ENCODE data around the gene SYTL1.
A peak's percentile ranks its signal among the peaks of the same experiment; 100 is the strongest.

The SYTL1 gene

GRCh38 chr1:27365372-27366112 is 23.7 kb downstream of the SYTL1 start:
- no peaks in the 10 kb centered on the region for H3K36me3 ChIP-seq (ENCODE audit: control insufficient read depth, insufficient read depth, low read length)
- H3K27me3 ChIP-seq (ENCODE audit: control insufficient read depth, insufficient read depth, low read length): peaks cover 7% of the 10 kb centered on the region; the same call in 1 of the 2 replicates
- H3K9me3 ChIP-seq (ENCODE audit: control insufficient read depth, insufficient read depth, low read length): no peaks in the 10 kb centered on the region
- peak overlapping the region; percentile 43; the same call in 1 of the 2 replicates for H3K4me3 ChIP-seq (ENCODE audit: low read length)
- DNase-seq (ENCODE audit: low read depth, low spot score): no peak
- peaks cover 6% of the 10 kb centered on the region; the same call in 1 of the 2 replicates for H3K4me1 ChIP-seq (ENCODE audit: control insufficient read depth, insufficient read depth, low read length)
- no CpG with 5 or more reads among the region's 40 CpGs for WGBS (ENCODE audit: insufficient coverage, insufficient read length)
- H3K27ac ChIP-seq (ENCODE audit: low read length): no peak overlapping the region

GRCh38 chr1:27366113-27366410 is 24.2 kb downstream of the SYTL1 start:
- no peaks in the 10 kb centered on the region for H3K9me3 ChIP-seq (ENCODE audit: control insufficient read depth, insufficient read depth, low read length)
- H3K4me1 ChIP-seq (ENCODE audit: control insufficient read depth, insufficient read depth, low read length): peaks cover 6% of the 10 kb centered on the region; the same call in 1 of the 2 replicates
- H3K4me3 ChIP-seq (ENCODE audit: low read length): peak overlapping the region; percentile 43; the same call in 1 of the 2 replicates
- no peaks in the 10 kb centered on the region for H3K36me3 ChIP-seq (ENCODE audit: control insufficient read depth, insufficient read depth, low read length)
- H3K27ac ChIP-seq (ENCODE audit: low read length): no peak overlapping the region
- no peak for DNase-seq (ENCODE audit: low read depth, low spot score)
- WGBS (ENCODE audit: insufficient coverage, insufficient read length): no CpG with 5 or more reads among the region's 30 CpGs
- peaks cover 4% of the 10 kb centered on the region; the same call in 1 of the 2 replicates for H3K27me3 ChIP-seq (ENCODE audit: control insufficient read depth, insufficient read depth, low read length)

GRCh38 chr1:27366411-27367159 is 24.8 kb downstream of the SYTL1 start, which contains the start of gene MAP3K6:
Gene MAP3K6 (minus strand): TSS chr1:27366961. CDS start chr1:27366597, 364 bp downstream.
- Histone ChIP-seq H3K36me3 (ENCODE audit: control insufficient read depth, insufficient read depth, low read length) (no peaks in the 10 kb centered on the region), H3K4me3 (ENCODE audit: low read length) (peak within 1 kb of the TSS; percentile 43; the same call in 1 of the 2 replicates), H3K27ac (ENCODE audit: low read length) (no peak within 1 kb of the TSS), H3K4me1 (ENCODE audit: control insufficient read depth, insufficient read depth, low read length) (peaks cover 6% of the 10 kb centered on the region; the same call in 1 of the 2 replicates), H3K9me3 (ENCODE audit: control insufficient read depth, insufficient read depth, low read length) (no peaks in the 10 kb centered on the region), H3K27me3 (ENCODE audit: control insufficient read depth, insufficient read depth, low read length) (no peaks in the 10 kb centered on the region; the same call in 1 of the 2 replicates)
- no peak for DNase-seq (ENCODE audit: low read depth, low spot score)
- no CpG with 5 or more reads among the region's 67 CpGs for WGBS (ENCODE audit: insufficient coverage, insufficient read length)

GRCh38 chr1:27367160-27367650 is 25.4 kb downstream of the SYTL1 start:
- Histone ChIP-seq H3K4me1 (ENCODE audit: control insufficient read depth, insufficient read depth, low read length) (peaks cover 6% of the 10 kb centered on the region; the same call in 1 of the 2 replicates), H3K36me3 (ENCODE audit: control insufficient read depth, insufficient read depth, low read length) (no peaks in the 10 kb centered on the region), H3K27me3 (ENCODE audit: control insufficient read depth, insufficient read depth, low read length) (no peaks in the 10 kb centered on the region), H3K4me3 (ENCODE audit: low read length) (peak overlapping the region; percentile 43; the same call in 1 of the 2 replicates), H3K27ac (ENCODE audit: low read length) (no peak overlapping the region), H3K9me3 (ENCODE audit: control insufficient read depth, insufficient read depth, low read length) (no peaks in the 10 kb centered on the region)
- no peak for DNase-seq (ENCODE audit: low read depth, low spot score)
- no CpG with 5 or more reads among the region's 8 CpGs for WGBS (ENCODE audit: insufficient coverage, insufficient read length)

- no peaks in the 10 kb centered on the region for H3K36me3 ChIP-seq (ENCODE audit: control insufficient read depth, insufficient read depth, low read length)
- H3K4me3 ChIP-seq (ENCODE audit: low read length): no peak overlapping the region
- no peaks in the 10 kb centered on the region for H3K9me3 ChIP-seq (ENCODE audit: control insufficient read depth, insufficient read depth, low read length)
- peaks cover 6% of the 10 kb centered on the region; the same call in 1 of the 2 replicates for H3K4me1 ChIP-seq (ENCODE audit: control insufficient read depth, insufficient read depth, low read length)
- H3K27ac ChIP-seq (ENCODE audit: low read length): no peak overlapping the region
- no CpG with 5 or more reads among the region's 13 CpGs for WGBS (ENCODE audit: insufficient coverage, insufficient read length)
- H3K27me3 ChIP-seq (ENCODE audit: control insufficient read depth, insufficient read depth, low read length): no peaks in the 10 kb centered on the region
- DNase-seq (ENCODE audit: low read depth, low spot score): no peak
Observed at GRCh38 chr1:27368869-27369582, 27.2 kb downstream of the SYTL1 start.

GRCh38 chr1:27372022-27372807 is 30.4 kb downstream of the SYTL1 start:
- no peaks in the 10 kb centered on the region for H3K9me3 ChIP-seq (ENCODE audit: control insufficient read depth, insufficient read depth, low read length)
- H3K36me3 ChIP-seq (ENCODE audit: control insufficient read depth, insufficient read depth, low read length): no peaks in the 10 kb centered on the region
- DNase-seq (ENCODE audit: low read depth, low spot score): no peak
- no CpG with 5 or more reads among the region's 19 CpGs for WGBS (ENCODE audit: insufficient coverage, insufficient read length)
- H3K27ac ChIP-seq (ENCODE audit: low read length): no peak overlapping the region
- H3K4me1 ChIP-seq (ENCODE audit: control insufficient read depth, insufficient read depth, low read length): no peaks in the 10 kb centered on the region
- no peaks in the 10 kb centered on the region for H3K27me3 ChIP-seq (ENCODE audit: control insufficient read depth, insufficient read depth, low read length)
- no peak overlapping the region for H3K4me3 ChIP-seq (ENCODE audit: low read length)

GRCh38 chr1:27372808-27373690 is 31.2 kb downstream of the SYTL1 start:
- H3K36me3 ChIP-seq (ENCODE audit: control insufficient read depth, insufficient read depth, low read length): no peaks in the 10 kb centered on the region

GRCh38 chr1:27374362-27375086 is 32.7 kb downstream of the SYTL1 start, which contains the start of gene FCN3:
Gene FCN3 (minus strand): TSS chr1:27374824. CDS start chr1:27374818, 6 bp downstream.
- no CpG with 5 or more reads among the region's 4 CpGs for WGBS (ENCODE audit: insufficient coverage, insufficient read length)

More at GRCh38 chr1:27372808-27373690, 31.2 kb downstream of the SYTL1 start:
- Histone ChIP-seq H3K4me3 (ENCODE audit: low read length) (no peak overlapping the region), H3K27ac (ENCODE audit: low read length) (no peak overlapping the region), H3K9me3 (ENCODE audit: control insufficient read depth, insufficient read depth, low read length) (no peaks in the 10 kb centered on the region), H3K4me1 (ENCODE audit: control insufficient read depth, insufficient read depth, low read length) (no peaks in the 10 kb centered on the region; the same call in 1 of the 2 replicates), H3K27me3 (ENCODE audit: control insufficient read depth, insufficient read depth, low read length) (no peaks in the 10 kb centered on the region)
- no peak for DNase-seq (ENCODE audit: low read depth, low spot score)
- WGBS (ENCODE audit: insufficient coverage, insufficient read length): no CpG with 5 or more reads among the region's 11 CpGs

More at GRCh38 chr1:27374362-27375086, 32.7 kb downstream of the SYTL1 start, which contains the start of gene FCN3:
- no peak for DNase-seq (ENCODE audit: low read depth, low spot score)
- no peak within 1 kb of the TSS for H3K4me3 ChIP-seq (ENCODE audit: low read length)
- H3K27ac ChIP-seq (ENCODE audit: low read length): no peak within 1 kb of the TSS
- H3K36me3 ChIP-seq (ENCODE audit: control insufficient read depth, insufficient read depth, low read length): no peaks in the 10 kb centered on the region
- H3K27me3 ChIP-seq (ENCODE audit: control insufficient read depth, insufficient read depth, low read length): no peaks in the 10 kb centered on the region
- no peaks in the 10 kb centered on the region; the same call in 1 of the 2 replicates for H3K4me1 ChIP-seq (ENCODE audit: control insufficient read depth, insufficient read depth, low read length)
- no peaks in the 10 kb centered on the region for H3K9me3 ChIP-seq (ENCODE audit: control insufficient read depth, insufficient read depth, low read length)

Measured in iPS DF 6.9 (cell line).